AG10803 (cell line): ENCODE results near the gene BEST1.

Source experiments
- DNase-seq: peaks from one replicate; pipeline ENCODE4 v3.0.0; 2010; ENCODE audit warnings: low read depth
- H3K4me3 ChIP-seq: 2 replicates; pipeline ENCODE4 v1.5.1; 2011; ENCODE audit warnings: mild to moderate bottlenecking, low read length, control low read depth
- TF ChIP-seq, protein P1 (sequence below): conservative IDR thresholded peaks from 2 replicates; pipeline ENCODE4 v1.5.1; 2011; ENCODE audit warnings: mild to moderate bottlenecking, low read length, control low read depth, inconsistent platforms

The BEST1 gene

DNA sequence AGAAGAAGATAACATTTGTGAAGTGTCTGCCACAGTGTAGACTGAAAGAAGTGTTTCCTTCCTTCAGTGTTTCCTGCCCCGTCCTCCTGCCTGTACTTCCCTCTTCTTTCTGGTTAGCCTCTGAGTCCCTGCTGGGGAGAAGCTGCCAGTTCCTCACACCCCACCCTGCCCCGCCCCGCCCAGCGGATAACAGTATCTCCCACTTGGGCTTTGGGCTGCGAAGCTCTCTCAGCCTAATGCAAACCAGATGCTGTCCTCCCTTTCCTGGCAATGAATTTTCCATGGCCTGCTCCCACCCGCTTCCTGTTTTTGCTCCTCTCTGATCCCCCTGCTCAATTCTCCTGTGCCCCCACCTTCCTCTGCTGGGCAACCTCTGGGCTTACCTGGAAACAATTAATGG lies 27.6 kb upstream of the BEST1 start:
- TF ChIP-seq, protein P1, sequence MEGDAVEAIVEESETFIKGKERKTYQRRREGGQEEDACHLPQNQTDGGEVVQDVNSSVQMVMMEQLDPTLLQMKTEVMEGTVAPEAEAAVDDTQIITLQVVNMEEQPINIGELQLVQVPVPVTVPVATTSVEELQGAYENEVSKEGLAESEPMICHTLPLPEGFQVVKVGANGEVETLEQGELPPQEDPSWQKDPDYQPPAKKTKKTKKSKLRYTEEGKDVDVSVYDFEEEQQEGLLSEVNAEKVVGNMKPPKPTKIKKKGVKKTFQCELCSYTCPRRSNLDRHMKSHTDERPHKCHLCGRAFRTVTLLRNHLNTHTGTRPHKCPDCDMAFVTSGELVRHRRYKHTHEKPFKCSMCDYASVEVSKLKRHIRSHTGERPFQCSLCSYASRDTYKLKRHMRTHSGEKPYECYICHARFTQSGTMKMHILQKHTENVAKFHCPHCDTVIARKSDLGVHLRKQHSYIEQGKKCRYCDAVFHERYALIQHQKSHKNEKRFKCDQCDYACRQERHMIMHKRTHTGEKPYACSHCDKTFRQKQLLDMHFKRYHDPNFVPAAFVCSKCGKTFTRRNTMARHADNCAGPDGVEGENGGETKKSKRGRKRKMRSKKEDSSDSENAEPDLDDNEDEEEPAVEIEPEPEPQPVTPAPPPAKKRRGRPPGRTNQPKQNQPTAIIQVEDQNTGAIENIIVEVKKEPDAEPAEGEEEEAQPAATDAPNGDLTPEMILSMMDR, result no peak
- no peak overlapping the region for H3K4me3 ChIP-seq
- peak; percentile 84 for DNase-seq

GRCh38 chr11:61923166-61924063 lies 26.7 kb upstream of the BEST1 start:
- no peak overlapping the region for H3K4me3 ChIP-seq
- DNase-seq, result peak; percentile 72
- TF ChIP-seq, protein P1, result no peak

DNA sequence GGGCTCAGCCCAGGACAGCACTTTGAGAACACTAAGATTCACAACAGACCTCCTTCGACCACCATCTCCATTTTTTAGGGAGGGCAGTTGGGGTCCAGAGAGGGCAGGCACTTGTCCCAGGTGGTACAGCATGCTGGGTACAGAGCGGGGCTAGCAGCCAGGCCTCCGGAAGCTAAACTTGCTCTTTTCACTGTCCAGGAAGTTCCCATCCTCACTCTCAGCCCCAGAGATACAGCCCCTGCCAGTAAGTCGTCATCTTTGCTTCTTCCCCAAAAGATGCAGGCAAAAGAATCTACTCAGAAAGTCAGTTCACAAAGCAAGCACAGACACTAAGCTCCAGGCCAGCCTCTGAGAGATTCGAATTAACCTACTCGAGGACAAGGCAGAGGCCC lies 26.1 kb upstream of the BEST1 start:
- no peak for DNase-seq
- no peak overlapping the region for H3K4me3 ChIP-seq
- TF ChIP-seq, protein P1, result no peak

DNA sequence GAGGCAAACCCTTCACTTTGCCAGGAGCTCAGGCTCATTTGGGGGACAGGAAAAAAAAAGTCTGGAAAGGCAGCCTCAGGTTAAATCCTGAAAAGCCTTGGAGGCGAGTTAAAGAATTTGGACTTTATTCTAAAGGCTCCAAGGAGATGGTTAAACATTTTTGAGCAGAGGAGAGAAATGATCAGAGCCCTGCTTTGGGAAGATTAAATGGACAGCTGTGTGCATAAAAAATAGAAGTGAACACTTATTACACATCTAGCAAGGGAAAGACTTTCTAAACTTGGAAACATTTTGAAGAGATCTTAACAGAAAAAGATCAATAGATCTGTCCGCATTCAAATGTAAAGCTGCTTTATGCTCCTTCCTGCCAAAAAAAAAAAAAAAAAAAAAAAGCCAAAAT lies 24.4 kb upstream of the BEST1 start:
- DNase-seq, result no peak
- TF ChIP-seq, protein P1, result no peak
- H3K4me3 ChIP-seq, result no peak overlapping the region

DNA sequence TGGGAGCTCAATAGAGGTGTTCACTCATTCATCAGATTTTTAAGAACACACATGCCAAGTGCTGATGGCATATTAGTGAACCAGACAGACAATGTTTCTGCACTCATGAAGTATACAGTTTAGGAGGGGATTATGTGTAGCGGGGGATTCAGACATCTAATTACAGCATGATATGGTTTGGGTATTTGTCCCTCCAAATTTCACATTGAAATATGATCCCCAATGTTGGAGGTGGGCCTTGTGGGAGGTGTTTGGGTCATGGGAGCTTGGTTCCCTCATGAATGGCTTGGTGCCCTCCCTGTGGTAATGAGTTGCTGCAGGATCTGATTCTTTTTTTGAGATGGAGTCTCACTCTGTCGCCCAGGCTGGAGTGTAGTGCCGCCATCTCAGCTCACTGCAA lies 23.9 kb upstream of the BEST1 start:
- no peak for DNase-seq
- no peak overlapping the region for H3K4me3 ChIP-seq
- TF ChIP-seq, protein P1, result no peak

- TF ChIP-seq, protein P1, result no peak
- no peak for DNase-seq
Observed at GRCh38 chr11:61927501-61927900, 22.6 kb upstream of the BEST1 start.

DNA sequence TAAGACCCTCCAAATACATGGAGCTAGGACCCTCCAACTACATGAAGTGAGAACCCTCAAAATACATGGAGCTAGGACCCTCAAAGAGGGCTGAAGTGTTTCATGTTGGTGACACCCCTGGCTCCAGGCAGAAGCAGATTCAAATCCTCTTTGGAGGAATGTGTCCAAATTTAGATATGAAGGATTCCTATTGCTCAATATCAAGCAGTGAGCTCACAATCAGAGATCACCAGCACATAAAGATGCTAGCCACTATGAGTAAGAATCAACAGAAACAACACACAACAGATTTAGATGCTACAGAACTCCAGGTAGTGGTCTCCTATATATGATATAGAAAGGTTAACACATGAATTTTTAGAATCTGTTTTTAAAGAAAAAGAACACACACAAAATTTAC lies 21.5 kb upstream of the BEST1 start:
- H3K4me3 ChIP-seq, result no peak overlapping the region
- TF ChIP-seq, protein P1, result no peak
- DNase-seq, result no peak

More at GRCh38 chr11:61927501-61927900, 22.6 kb upstream of the BEST1 start:
- no peak overlapping the region for H3K4me3 ChIP-seq
